ENCODE results near the gene CENPE. TPM values are rescaled to one million over a fixed set of nuclear protein-coding genes. Genes with fewer than 3 reads are reported as not detected.
A peak's percentile ranks its signal among the peaks of the same experiment; 100 is the strongest.

CENPE gene
- total and polyA plus RNA-seq, 7 experiments from 2014 or later: 0.10 to 35.8 (median 1.3) TPM

GRCh38 chr4:103150677-103151076 is 47.5 kb downstream of the CENPE start:
- ATAC-seq: no peak
- Histone ChIP-seq H3K4me3 (ENCODE audit: low read length) (no peak overlapping the region), H3K27me3 (ENCODE audit: control insufficient read depth in 2 of 2, insufficient read depth in 2 of 2, low read length in 2 of 2) (no peaks in the 10 kb centered on the region), H3K36me3 (ENCODE audit: control insufficient read depth in 2 of 3, insufficient read depth in 3 of 3, low read length in 3 of 3) (no peaks in the 10 kb centered on the region), H3K27ac (ENCODE audit: low read depth, low read length) (no peak overlapping the region), H3K9me3 (ENCODE audit: control insufficient read depth in 2 of 3, low read length in 3 of 3) (no peaks in the 10 kb centered on the region), H3K4me1 (ENCODE audit: control insufficient read depth in 2 of 2, insufficient read depth in 2 of 2, low read length in 2 of 2) (no peaks in the 10 kb centered on the region)
- Mint-ChIP-seq H3K27me3 (no peaks in the 10 kb centered on the region), H3K27ac (no peak overlapping the region), H3K4me3 (no peak overlapping the region), H3K4me1 (peaks cover 0 to 6% (median 0%) of the 10 kb centered on the region in 7 donors), H3K36me3 (peaks cover 0 to 58% (median 6%) of the 10 kb centered on the region in 5 donors), H3K9me3 (peaks cover 0 to 18% (median 3%) of the 10 kb centered on the region in 11 donors)
- intact Hi-C loops (cut with micrococcal nuclease): no loop called here
- CTCF ChIA-PET: interaction anchor here (0.6 to 1.2 kb wide), 2 partner anchors 8 to 131 kb away, joined by 3 to 7 read pairs; partner anchors contain the start of gene SLC9B1
- POLR2A ChIA-PET: no interaction called here
- no peak for DNase-seq

GRCh38 chr4:103144926-103145325 is 53.2 kb downstream of the CENPE start:
- intact Hi-C loops (cut with micrococcal nuclease): no loop called here
- CTCF ChIA-PET: no interaction called here
- Mint-ChIP-seq H3K27ac (no peak overlapping the region), H3K9me3 (peaks cover 0 to 18% (median 2%) of the 10 kb centered on the region in 11 donors), H3K27me3 (no peaks in the 10 kb centered on the region), H3K4me1 (no peaks in the 10 kb centered on the region), H3K36me3 (peaks cover 0 to 67% (median 6%) of the 10 kb centered on the region in 5 donors), H3K4me3 (no peak overlapping the region)
- H3K36me3 ChIP-seq (ENCODE audit: control insufficient read depth in 2 of 3, insufficient read depth in 3 of 3, low read length in 3 of 3): no peaks in the 10 kb centered on the region
- no peaks in the 10 kb centered on the region for H3K27me3 ChIP-seq (ENCODE audit: control insufficient read depth in 2 of 2, insufficient read depth in 2 of 2, low read length in 2 of 2)
- H3K27ac ChIP-seq (ENCODE audit: low read depth, low read length): no peak overlapping the region
- POLR2A ChIA-PET: no interaction called here
- DNase-seq: no peak
- no peaks in the 10 kb centered on the region for H3K4me1 ChIP-seq (ENCODE audit: control insufficient read depth in 2 of 2, insufficient read depth in 2 of 2, low read length in 2 of 2)
- H3K9me3 ChIP-seq (ENCODE audit: control insufficient read depth in 2 of 3, low read length in 3 of 3): no peaks in the 10 kb centered on the region
- no peak for ATAC-seq
- no peak overlapping the region for H3K4me3 ChIP-seq (ENCODE audit: low read length)

GRCh38 chr4:103137446-103137827 is 60.7 kb downstream of the CENPE start:
- H3K27ac ChIP-seq (ENCODE audit: low read depth, low read length): no peak overlapping the region
- ATAC-seq: no peak
- no peak overlapping the region for H3K4me3 ChIP-seq (ENCODE audit: low read length)
- H3K27me3 Mint-ChIP-seq: no peaks in the 10 kb centered on the region
- no peak overlapping the region for H3K27ac Mint-ChIP-seq
- intact Hi-C loops (cut with micrococcal nuclease): no loop called here
- H3K27me3 ChIP-seq (ENCODE audit: control insufficient read depth in 2 of 2, insufficient read depth in 2 of 2, low read length in 2 of 2): no peaks in the 10 kb centered on the region
- no peak overlapping the region for H3K4me3 Mint-ChIP-seq
- POLR2A ChIA-PET: no interaction called here
- H3K36me3 ChIP-seq (ENCODE audit: control insufficient read depth in 2 of 3, insufficient read depth in 3 of 3, low read length in 3 of 3): no peaks in the 10 kb centered on the region
- H3K4me1 Mint-ChIP-seq: peaks cover 0 to 10% (median 5%) of the 10 kb centered on the region in 7 donors
- no peaks in the 10 kb centered on the region for H3K9me3 Mint-ChIP-seq
- peaks cover 0 to 48% (median 0%) of the 10 kb centered on the region in 5 donors for H3K36me3 Mint-ChIP-seq
- H3K9me3 ChIP-seq (ENCODE audit: control insufficient read depth in 2 of 3, low read length in 3 of 3): no peaks in the 10 kb centered on the region
- DNase-seq: no peak
- CTCF ChIA-PET: no interaction called here
- H3K4me1 ChIP-seq (ENCODE audit: control insufficient read depth in 2 of 2, insufficient read depth in 2 of 2, low read length in 2 of 2): no peaks in the 10 kb centered on the region

GRCh38 chr4:103136671-103137445 is 61.3 kb downstream of the CENPE start:
- H3K36me3 Mint-ChIP-seq: peaks cover 0 to 49% (median 0%) of the 10 kb centered on the region in 5 donors
- POLR2A ChIA-PET: no interaction called here
- ATAC-seq (peak; percentile 37), DNase-seq (no peak)
- H3K9me3 Mint-ChIP-seq: no peaks in the 10 kb centered on the region
- Histone ChIP-seq H3K27me3 (ENCODE audit: control insufficient read depth in 2 of 2, insufficient read depth in 2 of 2, low read length in 2 of 2) (no peaks in the 10 kb centered on the region), H3K4me1 (ENCODE audit: control insufficient read depth in 2 of 2, insufficient read depth in 2 of 2, low read length in 2 of 2) (no peaks in the 10 kb centered on the region), H3K4me3 (ENCODE audit: low read length) (no peak overlapping the region), H3K9me3 (ENCODE audit: control insufficient read depth in 2 of 3, low read length in 3 of 3) (no peaks in the 10 kb centered on the region), H3K27ac (ENCODE audit: low read depth, low read length) (no peak overlapping the region), H3K36me3 (ENCODE audit: control insufficient read depth in 2 of 3, insufficient read depth in 3 of 3, low read length in 3 of 3) (no peaks in the 10 kb centered on the region)
- intact Hi-C loops (cut with micrococcal nuclease): no loop called here
- H3K4me3 Mint-ChIP-seq: no peak overlapping the region
- H3K27me3 Mint-ChIP-seq: no peaks in the 10 kb centered on the region
- H3K27ac Mint-ChIP-seq: peak overlapping the region in 1 of 9 donors; percentile 14
- peaks cover 0 to 10% (median 5%) of the 10 kb centered on the region in 7 donors for H3K4me1 Mint-ChIP-seq
- CTCF ChIA-PET: no interaction called here

GRCh38 chr4:103129174-103129573 is 69.0 kb downstream of the CENPE start:
- peaks cover 0 to 23% (median 16%) of the 10 kb centered on the region in 11 donors for H3K9me3 Mint-ChIP-seq
- CTCF ChIA-PET: no interaction called here
- H3K36me3 ChIP-seq (ENCODE audit: control insufficient read depth in 2 of 3, insufficient read depth in 3 of 3, low read length in 3 of 3): no peaks in the 10 kb centered on the region
- H3K36me3 Mint-ChIP-seq: peaks cover 4 to 68% (median 16%) of the 10 kb centered on the region in 5 donors
- H3K27me3 Mint-ChIP-seq: no peaks in the 10 kb centered on the region
- DNase-seq (no peak), ATAC-seq (no peak)
- H3K27me3 ChIP-seq (ENCODE audit: control insufficient read depth in 2 of 2, insufficient read depth in 2 of 2, low read length in 2 of 2): no peaks in the 10 kb centered on the region
- H3K4me1 ChIP-seq (ENCODE audit: control insufficient read depth in 2 of 2, insufficient read depth in 2 of 2, low read length in 2 of 2): no peaks in the 10 kb centered on the region
- intact Hi-C loops (cut with micrococcal nuclease): no loop called here
- POLR2A ChIA-PET: no interaction called here
- H3K27ac Mint-ChIP-seq: no peak overlapping the region
- H3K27ac ChIP-seq (ENCODE audit: low read depth, low read length): no peak overlapping the region
- H3K4me3 ChIP-seq (ENCODE audit: low read length): no peak overlapping the region
- H3K4me3 Mint-ChIP-seq: no peak overlapping the region
- H3K9me3 ChIP-seq (ENCODE audit: control insufficient read depth in 2 of 3, low read length in 3 of 3): peaks cover 0 to 7% (median 0%) of the 10 kb centered on the region in 3 experiments
- H3K4me1 Mint-ChIP-seq: no peaks in the 10 kb centered on the region

GRCh38 chr4:103126126-103126525 is 72.0 kb downstream of the CENPE start:
- no peaks in the 10 kb centered on the region for H3K4me1 ChIP-seq (ENCODE audit: control insufficient read depth in 2 of 2, insufficient read depth in 2 of 2, low read length in 2 of 2)
- H3K36me3 ChIP-seq (ENCODE audit: control insufficient read depth in 2 of 3, insufficient read depth in 3 of 3, low read length in 3 of 3): no peaks in the 10 kb centered on the region
- intact Hi-C loops (cut with micrococcal nuclease): no loop called here
- peaks cover 0 to 23% (median 16%) of the 10 kb centered on the region in 11 donors for H3K9me3 Mint-ChIP-seq
- no peak overlapping the region for H3K4me3 Mint-ChIP-seq
- ChIA-PET CTCF (no interaction called here), POLR2A (no interaction called here)
- no peaks in the 10 kb centered on the region for H3K4me1 Mint-ChIP-seq
- H3K9me3 ChIP-seq (ENCODE audit: control insufficient read depth in 2 of 3, low read length in 3 of 3): peaks cover 0 to 7% (median 0%) of the 10 kb centered on the region in 3 experiments
- peaks cover 4 to 67% (median 16%) of the 10 kb centered on the region in 5 donors for H3K36me3 Mint-ChIP-seq
- no peaks in the 10 kb centered on the region for H3K27me3 ChIP-seq (ENCODE audit: control insufficient read depth in 2 of 2, insufficient read depth in 2 of 2, low read length in 2 of 2)
- ATAC-seq (no peak), DNase-seq (no peak)
- no peak overlapping the region for H3K27ac Mint-ChIP-seq
- no peaks in the 10 kb centered on the region for H3K27me3 Mint-ChIP-seq
- no peak overlapping the region for H3K27ac ChIP-seq (ENCODE audit: low read depth, low read length)
- no peak overlapping the region for H3K4me3 ChIP-seq (ENCODE audit: low read length)

- CTCF ChIA-PET: no interaction called here
- intact Hi-C loops (cut with micrococcal nuclease): no loop called here
Measured at GRCh38 chr4:103123114-103123513, 75.0 kb downstream of the CENPE start.

More at GRCh38 chr4:103123114-103123513, 75.0 kb downstream of the CENPE start:
- no peak overlapping the region for H3K4me3 Mint-ChIP-seq
- no peaks in the 10 kb centered on the region for H3K4me1 ChIP-seq (ENCODE audit: control insufficient read depth in 2 of 2, insufficient read depth in 2 of 2, low read length in 2 of 2)
- H3K4me1 Mint-ChIP-seq: no peaks in the 10 kb centered on the region
- H3K36me3 ChIP-seq (ENCODE audit: control insufficient read depth in 2 of 3, insufficient read depth in 3 of 3, low read length in 3 of 3): no peaks in the 10 kb centered on the region
- no peak overlapping the region for H3K4me3 ChIP-seq (ENCODE audit: low read length)
- DNase-seq (no peak), ATAC-seq (no peak)
- no peaks in the 10 kb centered on the region for H3K27me3 ChIP-seq (ENCODE audit: control insufficient read depth in 2 of 2, insufficient read depth in 2 of 2, low read length in 2 of 2)
- no peak overlapping the region for H3K27ac Mint-ChIP-seq
- peaks cover 0 to 14% (median 8%) of the 10 kb centered on the region in 11 donors for H3K9me3 Mint-ChIP-seq
- H3K36me3 Mint-ChIP-seq: peaks cover 4 to 52% (median 10%) of the 10 kb centered on the region in 5 donors
- no peaks in the 10 kb centered on the region for H3K27me3 Mint-ChIP-seq
- no peak overlapping the region for H3K27ac ChIP-seq (ENCODE audit: low read depth, low read length)
- H3K9me3 ChIP-seq (ENCODE audit: control insufficient read depth in 2 of 3, low read length in 3 of 3): peaks cover 0 to 1% (median 0%) of the 10 kb centered on the region in 3 experiments
- POLR2A ChIA-PET: interaction anchor here (0.6 kb wide), 1 partner anchor 19 kb away, joined by 5 read pairs; no protein-coding TSS in a partner anchor

All from naive thymus-derived CD4-positive, alpha-beta T cell (primary cell).